ENCODE data around the gene PXMP4.
A peak's percentile ranks its signal among the peaks of the same experiment; 100 is the strongest.

PXMP4 gene

GRCh38 chr20:33668466-33669155 lies 51.5 kb downstream of the PXMP4 start:
- DNase-seq (ENCODE audit: low spot score), result no peak

GRCh38 chr20:33667676-33668465 lies 52.2 kb downstream of the PXMP4 start:
- DNase-seq (ENCODE audit: low spot score), result peak; percentile 86

GRCh38 chr20:33667245-33667675 lies 52.9 kb downstream of the PXMP4 start:
- no peak for DNase-seq (ENCODE audit: low spot score)

GRCh38 chr20:33666293-33667244 lies 53.5 kb downstream of the PXMP4 start, which contains the start of gene ACTL10:
Gene ACTL10, plus strand, starts transcription at chr20:33666943. Its CDS starts 555 bp downstream, at chr20:33667498.
- peak; percentile 95 for DNase-seq (ENCODE audit: low spot score)

- no peak for DNase-seq (ENCODE audit: low spot score)
Observed at GRCh38 chr20:33664762-33665144, 55.4 kb downstream of the PXMP4 start.

GRCh38 chr20:33664085-33664761 lies 55.9 kb downstream of the PXMP4 start:
- no peak for DNase-seq (ENCODE audit: low spot score)

GRCh38 chr20:33663161-33664084 lies 56.7 kb downstream of the PXMP4 start:
- peak; percentile 84 for DNase-seq (ENCODE audit: low spot score)

- DNase-seq (ENCODE audit: low spot score), result no peak
Observed at GRCh38 chr20:33662172-33662571, 57.9 kb downstream of the PXMP4 start, which contains the start of gene C20orf144. Gene C20orf144, plus strand, starts transcription at chr20:33662327. Its CDS starts 19 bp downstream, at chr20:33662346.

- no peak for DNase-seq (ENCODE audit: low spot score)
Observed at GRCh38 chr20:33660685-33661058, 59.4 kb downstream of the PXMP4 start.

GRCh38 chr20:33660035-33660684 lies 60.0 kb downstream of the PXMP4 start:
- DNase-seq (ENCODE audit: low spot score), result no peak

GRCh38 chr20:33659341-33660034 lies 60.6 kb downstream of the PXMP4 start:
- DNase-seq (ENCODE audit: low spot score), result no peak

GRCh38 chr20:33658929-33659328 lies 61.2 kb downstream of the PXMP4 start:
- no peak for DNase-seq (ENCODE audit: low spot score)

- DNase-seq (ENCODE audit: low spot score), result no peak
Observed at GRCh38 chr20:33658510-33658909, 61.6 kb downstream of the PXMP4 start.

GRCh38 chr20:33657704-33658095 lies 62.4 kb downstream of the PXMP4 start:
- DNase-seq (ENCODE audit: low spot score), result no peak

GRCh38 chr20:33656783-33657703 lies 63.1 kb downstream of the PXMP4 start:
- DNase-seq (ENCODE audit: low spot score), result no peak

GRCh38 chr20:33656010-33656782 lies 63.9 kb downstream of the PXMP4 start:
- DNase-seq (ENCODE audit: low spot score), result no peak

GRCh38 chr20:33655164-33655563 lies 64.9 kb downstream of the PXMP4 start:
- no peak for DNase-seq (ENCODE audit: low spot score)
